A549 (cell line): ENCODE data around the gene ENTPD8.

Source experiments
- BHLHE40 ChIP-seq: IDR thresholded peaks from 2 replicates; pipeline ENCODE4 v1.6.1; 2012; ENCODE audit warnings: low read depth, low read length, inconsistent platforms
- CHD2 ChIP-seq: fragments of 150-350 bp; IDR thresholded peaks from 2 replicates; pipeline ENCODE4 v1.6.1; 2014; ENCODE audit warnings: low read length; ENCODE audit not compliant: partially characterized antibody
- ESRRA ChIP-seq: fragments of 150-350 bp; IDR thresholded peaks from 2 replicates; pipeline ENCODE4 v1.6.1; 2014; ENCODE audit warnings: mild to moderate bottlenecking, low read length, borderline replicate concordance
- HOXA7 ChIP-seq: fragments of 250-450 bp; sonication (Bioruptor Pico); IDR thresholded peaks from 2 replicates; pipeline ENCODE4 v1.5.0; 2020; ENCODE audit warnings: mild to moderate bottlenecking, moderate library complexity
- HOXB5 ChIP-seq: fragments of 250-450 bp; sonication (Bioruptor Pico); IDR thresholded peaks from 2 replicates; pipeline ENCODE4 v1.5.0; 2020; ENCODE audit warnings: mild to moderate bottlenecking, moderate library complexity
- KDM5A ChIP-seq: fragments of 200-600 bp; sonication (generic); IDR thresholded peaks from 2 replicates; pipeline ENCODE4 v1.6.1; 2016; ENCODE audit warnings: antibody characterized with exemption, mild to moderate bottlenecking
- MAFK ChIP-seq: fragments of 450-650 bp; IDR thresholded peaks from 2 replicates; pipeline ENCODE4 v1.6.1; 2014; ENCODE audit not compliant: partially characterized antibody
- POLR2A ChIP-seq: IDR thresholded peaks from 2 replicates; pipeline ENCODE4 v1.6.1; 2012; ENCODE audit warnings: mild to moderate bottlenecking, low read length
- POLR2AphosphoS2 ChIP-seq: conservative IDR thresholded peaks from 2 replicates; pipeline ENCODE4 v1.6.1; 2012; ENCODE audit warnings: low read length, improper control_type of control experiment, inconsistent platforms
- RAD21 ChIP-seq, 2 experiments: fragments of >200 bp in 1 of 2; sonication (Bioruptor Twin) in 1 of 2; formaldehyde crosslinking in 1 of 2; IDR thresholded peaks in 1 of 2; conservative IDR thresholded peaks in 1 of 2; 2 replicates in 1 of 2; 3 replicates in 1 of 2; pipeline ENCODE4 v1.6.1; 2012 to 2018; ENCODE audit warnings: inconsistent platforms in 1 of 2
- RFX5 ChIP-seq: fragments of 450-650 bp; IDR thresholded peaks from 2 replicates; pipeline ENCODE4 v1.7.1; 2014; ENCODE audit warnings: antibody characterized with exemption, mild to moderate bottlenecking, moderate library complexity
- TP53 ChIP-seq: fragments of 250-450 bp; sonication (Bioruptor Pico); IDR thresholded peaks from 2 replicates; pipeline ENCODE4 v1.5.0; 2021; ENCODE audit warnings: mild to moderate bottlenecking, moderate library complexity
- TF ChIP-seq, protein P1 (sequence below): fragments of >200 bp; sonication (Bioruptor Twin); formaldehyde crosslinking; IDR thresholded peaks from 3 replicates; pipeline ENCODE4 v1.5.1; 2016

DNA sequence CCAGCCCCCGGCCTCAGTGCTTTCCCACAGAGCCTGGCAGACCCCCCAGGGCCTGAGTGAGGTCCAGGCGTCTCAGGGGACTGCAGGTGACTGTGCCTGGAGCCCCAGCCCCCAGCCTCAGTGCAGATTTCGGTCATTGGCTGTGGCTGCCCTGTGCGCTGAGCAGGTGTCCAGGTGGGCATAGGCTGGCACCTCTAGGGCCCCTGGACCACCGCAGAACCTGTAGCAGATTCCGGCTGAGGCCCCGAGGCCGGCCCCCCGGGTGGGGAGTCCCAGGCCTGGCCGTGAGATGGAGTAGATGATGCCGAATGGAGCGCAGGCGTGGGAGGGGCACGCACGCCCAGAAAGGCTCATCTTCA lies 30.3 kb downstream of the ENTPD8 start:
- no peak for TF ChIP-seq RFX5
- TF ChIP-seq, protein P1, sequence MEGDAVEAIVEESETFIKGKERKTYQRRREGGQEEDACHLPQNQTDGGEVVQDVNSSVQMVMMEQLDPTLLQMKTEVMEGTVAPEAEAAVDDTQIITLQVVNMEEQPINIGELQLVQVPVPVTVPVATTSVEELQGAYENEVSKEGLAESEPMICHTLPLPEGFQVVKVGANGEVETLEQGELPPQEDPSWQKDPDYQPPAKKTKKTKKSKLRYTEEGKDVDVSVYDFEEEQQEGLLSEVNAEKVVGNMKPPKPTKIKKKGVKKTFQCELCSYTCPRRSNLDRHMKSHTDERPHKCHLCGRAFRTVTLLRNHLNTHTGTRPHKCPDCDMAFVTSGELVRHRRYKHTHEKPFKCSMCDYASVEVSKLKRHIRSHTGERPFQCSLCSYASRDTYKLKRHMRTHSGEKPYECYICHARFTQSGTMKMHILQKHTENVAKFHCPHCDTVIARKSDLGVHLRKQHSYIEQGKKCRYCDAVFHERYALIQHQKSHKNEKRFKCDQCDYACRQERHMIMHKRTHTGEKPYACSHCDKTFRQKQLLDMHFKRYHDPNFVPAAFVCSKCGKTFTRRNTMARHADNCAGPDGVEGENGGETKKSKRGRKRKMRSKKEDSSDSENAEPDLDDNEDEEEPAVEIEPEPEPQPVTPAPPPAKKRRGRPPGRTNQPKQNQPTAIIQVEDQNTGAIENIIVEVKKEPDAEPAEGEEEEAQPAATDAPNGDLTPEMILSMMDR, result no peak
- no peak for TF ChIP-seq RAD21 (conservative IDR thresholded peaks at IDR 0.05 in 1 of 2, IDR thresholded peaks at IDR 0.05 in 1 of 2)
- TF ChIP-seq TP53, result no peak
- TF ChIP-seq POLR2A, result no peak
- TF ChIP-seq HOXB5, result no peak
- TF ChIP-seq POLR2AphosphoS2, result no peak
- no peak for TF ChIP-seq HOXA7 (CRISPR knock-in tag)
- TF ChIP-seq CHD2, result no peak
- no peak for TF ChIP-seq ESRRA
- no peak for TF ChIP-seq BHLHE40
- no peak for TF ChIP-seq KDM5A
- no peak for TF ChIP-seq MAFK
